DOHH2 (cell line): ENCODE data around the gene DENND1A.

Experiments
- EZH2phosphoT487 ChIP-seq: fragments of 200-600 bp; sonication (generic); IDR thresholded peaks from 2 replicates; pipeline ENCODE4 v1.6.1; 2017; ENCODE audit warnings: borderline replicate concordance, mild to moderate bottlenecking, antibody characterized with exemption, low read length, moderate library complexity, mixed read lengths
- TF ChIP-seq, protein P1 (sequence below): fragments of 200-600 bp; sonication (generic); IDR thresholded peaks from one replicate; pipeline ENCODE4 v1.5.1; 2014; ENCODE audit warnings: antibody characterized with exemption, mild to moderate bottlenecking, low read depth, low read length; ENCODE audit not compliant: poor library complexity, severe bottlenecking

DNA sequence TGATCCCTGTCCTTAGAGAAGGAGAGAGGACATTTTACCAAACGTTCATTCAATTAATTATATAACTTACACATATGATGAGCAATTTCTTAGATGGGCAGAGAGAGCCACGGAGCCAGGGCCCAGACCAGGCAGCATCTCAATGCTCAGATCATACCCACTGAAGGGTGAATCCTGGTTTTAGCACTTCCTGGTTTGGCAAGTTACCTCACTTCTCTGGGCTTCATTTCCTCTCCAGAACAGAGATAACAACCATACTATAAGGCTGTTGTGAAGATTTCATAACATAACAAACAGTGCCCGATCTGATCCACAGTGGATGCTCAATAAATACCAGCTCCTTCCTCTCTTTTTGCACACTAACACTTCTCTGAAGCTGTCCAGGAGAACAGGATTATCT, 271.1 kb downstream of the DENND1A start:
- TF ChIP-seq, protein P1, sequence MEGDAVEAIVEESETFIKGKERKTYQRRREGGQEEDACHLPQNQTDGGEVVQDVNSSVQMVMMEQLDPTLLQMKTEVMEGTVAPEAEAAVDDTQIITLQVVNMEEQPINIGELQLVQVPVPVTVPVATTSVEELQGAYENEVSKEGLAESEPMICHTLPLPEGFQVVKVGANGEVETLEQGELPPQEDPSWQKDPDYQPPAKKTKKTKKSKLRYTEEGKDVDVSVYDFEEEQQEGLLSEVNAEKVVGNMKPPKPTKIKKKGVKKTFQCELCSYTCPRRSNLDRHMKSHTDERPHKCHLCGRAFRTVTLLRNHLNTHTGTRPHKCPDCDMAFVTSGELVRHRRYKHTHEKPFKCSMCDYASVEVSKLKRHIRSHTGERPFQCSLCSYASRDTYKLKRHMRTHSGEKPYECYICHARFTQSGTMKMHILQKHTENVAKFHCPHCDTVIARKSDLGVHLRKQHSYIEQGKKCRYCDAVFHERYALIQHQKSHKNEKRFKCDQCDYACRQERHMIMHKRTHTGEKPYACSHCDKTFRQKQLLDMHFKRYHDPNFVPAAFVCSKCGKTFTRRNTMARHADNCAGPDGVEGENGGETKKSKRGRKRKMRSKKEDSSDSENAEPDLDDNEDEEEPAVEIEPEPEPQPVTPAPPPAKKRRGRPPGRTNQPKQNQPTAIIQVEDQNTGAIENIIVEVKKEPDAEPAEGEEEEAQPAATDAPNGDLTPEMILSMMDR = no peak
- TF ChIP-seq EZH2phosphoT487 = no peak
